DND-41 (cell line): ENCODE measurements around the gene SPARC.
"Not testable (repeated sequence)": the region's sequence is repeated elsewhere in the genome, so short reads cannot be mapped to it uniquely, and the experiment has no call there.

Source experiments
- ATAC-seq: fragments of 200-7000 bp; cut with Tn5 transposase; 3 replicates; pipeline ENCODE4 v1.9.1; 2021; ENCODE audit warnings: low read depth; ENCODE audit not compliant: insufficient read depth
- DNase-seq: peaks from one replicate; pipeline ENCODE4 v3.0.0-alpha.2; 2020
- H2AFZ ChIP-seq: 2 replicates; pipeline ENCODE4 v1.6.0; 2012; ENCODE audit warnings: low read depth, low read length
- H3K27ac ChIP-seq: 2 replicates; pipeline ENCODE4 v1.5.1; 2012; ENCODE audit warnings: low read length, inconsistent platforms
- H3K27me3 ChIP-seq: fragments of 200-600 bp; sonication (generic); 2 replicates; pipeline ENCODE4 v1.6.0; 2012; ENCODE audit warnings: low read length, mild to moderate bottlenecking, inconsistent platforms; ENCODE audit not compliant: insufficient read depth, poor library complexity
- H3K36me3 ChIP-seq: 2 replicates; pipeline ENCODE4 v1.5.1; 2012; ENCODE audit warnings: low read length, inconsistent platforms; ENCODE audit not compliant: insufficient read depth
- H3K4me1 ChIP-seq: 2 replicates; pipeline ENCODE4 v1.5.1; 2012; ENCODE audit warnings: mild to moderate bottlenecking, low read length; ENCODE audit not compliant: insufficient read depth
- H3K4me2 ChIP-seq: 2 replicates; pipeline ENCODE4 v1.6.0; 2012; ENCODE audit warnings: mild to moderate bottlenecking, moderate library complexity, low read length, inconsistent platforms; ENCODE audit not compliant: insufficient read depth
- H3K4me3 ChIP-seq, 2 experiments: fragments of 200-600 bp in 1 of 2; shearing (Covaris generic) in 1 of 2; 2 replicates each; pipeline ENCODE4 v1.5.1; 2012 to 2016; ENCODE audit warnings: inconsistent platforms in 2 of 2, low read length in 2 of 2, mild to moderate bottlenecking in 2 of 2, low read depth in 1 of 2, moderate library complexity in 1 of 2
- H3K79me2 ChIP-seq: 2 replicates; pipeline ENCODE4 v1.6.0; 2012; ENCODE audit warnings: low read length, inconsistent platforms; ENCODE audit not compliant: insufficient read depth
- H3K9ac ChIP-seq: 2 replicates; pipeline ENCODE4 v1.6.0; 2012; ENCODE audit warnings: low read depth, mild to moderate bottlenecking, inconsistent platforms, low read length, moderate library complexity
- H3K9me3 ChIP-seq: 2 replicates; pipeline ENCODE4 v1.5.1; 2012; ENCODE audit warnings: low read length, moderate library complexity, mild to moderate bottlenecking, inconsistent platforms; ENCODE audit not compliant: insufficient read depth, severe bottlenecking
- H4K20me1 ChIP-seq: 2 replicates; pipeline ENCODE4 v1.6.0; 2012; ENCODE audit warnings: low read length; ENCODE audit not compliant: insufficient read depth
- EZH2 ChIP-seq: IDR thresholded peaks from 3 replicates; pipeline ENCODE4 v1.6.1; 2012; ENCODE audit warnings: borderline replicate concordance, low read depth, mild to moderate bottlenecking, moderate library complexity, low read length, inconsistent platforms; ENCODE audit not compliant: severe bottlenecking
- TF ChIP-seq, protein P1 (sequence below): IDR thresholded peaks from 2 replicates; pipeline ENCODE4 v1.5.1; 2012; ENCODE audit warnings: borderline replicate concordance, low read length, moderate library complexity, mild to moderate bottlenecking; ENCODE audit not compliant: poor library complexity, severe bottlenecking; ENCODE audit errors: extremely low read depth

SPARC gene

GRCh38 chr5:151680944-151681427 lies 5.7 kb downstream of the SPARC start:
- no peak overlapping the region for H3K4me2 ChIP-seq
- H3K27me3 ChIP-seq: peaks cover 15% of the 10 kb centered on the region
- no peaks in the 10 kb centered on the region for H4K20me1 ChIP-seq
- H3K36me3 ChIP-seq: no peaks in the 10 kb centered on the region
- no peak overlapping the region for H3K27ac ChIP-seq
- no peak for TF ChIP-seq EZH2
- TF ChIP-seq, protein P1, sequence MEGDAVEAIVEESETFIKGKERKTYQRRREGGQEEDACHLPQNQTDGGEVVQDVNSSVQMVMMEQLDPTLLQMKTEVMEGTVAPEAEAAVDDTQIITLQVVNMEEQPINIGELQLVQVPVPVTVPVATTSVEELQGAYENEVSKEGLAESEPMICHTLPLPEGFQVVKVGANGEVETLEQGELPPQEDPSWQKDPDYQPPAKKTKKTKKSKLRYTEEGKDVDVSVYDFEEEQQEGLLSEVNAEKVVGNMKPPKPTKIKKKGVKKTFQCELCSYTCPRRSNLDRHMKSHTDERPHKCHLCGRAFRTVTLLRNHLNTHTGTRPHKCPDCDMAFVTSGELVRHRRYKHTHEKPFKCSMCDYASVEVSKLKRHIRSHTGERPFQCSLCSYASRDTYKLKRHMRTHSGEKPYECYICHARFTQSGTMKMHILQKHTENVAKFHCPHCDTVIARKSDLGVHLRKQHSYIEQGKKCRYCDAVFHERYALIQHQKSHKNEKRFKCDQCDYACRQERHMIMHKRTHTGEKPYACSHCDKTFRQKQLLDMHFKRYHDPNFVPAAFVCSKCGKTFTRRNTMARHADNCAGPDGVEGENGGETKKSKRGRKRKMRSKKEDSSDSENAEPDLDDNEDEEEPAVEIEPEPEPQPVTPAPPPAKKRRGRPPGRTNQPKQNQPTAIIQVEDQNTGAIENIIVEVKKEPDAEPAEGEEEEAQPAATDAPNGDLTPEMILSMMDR: no peak
- no peak overlapping the region for H3K9ac ChIP-seq
- H3K79me2 ChIP-seq: no peaks in the 10 kb centered on the region
- DNase-seq (no peak), ATAC-seq (no peak)
- H3K4me1 ChIP-seq: peaks cover 2% of the 10 kb centered on the region; the same call in 1 of the 2 replicates
- H3K9me3 ChIP-seq: no peaks in the 10 kb centered on the region
- H2AFZ ChIP-seq: no peak overlapping the region
- no peak overlapping the region for H3K4me3 ChIP-seq

GRCh38 chr5:151680156-151680505 lies 6.6 kb downstream of the SPARC start:
- H2AFZ ChIP-seq, H3K4me1 ChIP-seq, H3K79me2 ChIP-seq, H3K36me3 ChIP-seq, H3K27ac ChIP-seq, H3K4me2 ChIP-seq, ATAC-seq, H4K20me1 ChIP-seq, H3K9ac ChIP-seq, DNase-seq, H3K9me3 ChIP-seq, H3K4me3 ChIP-seq: not testable (repeated sequence)
- H3K27me3 ChIP-seq: peaks cover 13% of the 10 kb centered on the region

DNA sequence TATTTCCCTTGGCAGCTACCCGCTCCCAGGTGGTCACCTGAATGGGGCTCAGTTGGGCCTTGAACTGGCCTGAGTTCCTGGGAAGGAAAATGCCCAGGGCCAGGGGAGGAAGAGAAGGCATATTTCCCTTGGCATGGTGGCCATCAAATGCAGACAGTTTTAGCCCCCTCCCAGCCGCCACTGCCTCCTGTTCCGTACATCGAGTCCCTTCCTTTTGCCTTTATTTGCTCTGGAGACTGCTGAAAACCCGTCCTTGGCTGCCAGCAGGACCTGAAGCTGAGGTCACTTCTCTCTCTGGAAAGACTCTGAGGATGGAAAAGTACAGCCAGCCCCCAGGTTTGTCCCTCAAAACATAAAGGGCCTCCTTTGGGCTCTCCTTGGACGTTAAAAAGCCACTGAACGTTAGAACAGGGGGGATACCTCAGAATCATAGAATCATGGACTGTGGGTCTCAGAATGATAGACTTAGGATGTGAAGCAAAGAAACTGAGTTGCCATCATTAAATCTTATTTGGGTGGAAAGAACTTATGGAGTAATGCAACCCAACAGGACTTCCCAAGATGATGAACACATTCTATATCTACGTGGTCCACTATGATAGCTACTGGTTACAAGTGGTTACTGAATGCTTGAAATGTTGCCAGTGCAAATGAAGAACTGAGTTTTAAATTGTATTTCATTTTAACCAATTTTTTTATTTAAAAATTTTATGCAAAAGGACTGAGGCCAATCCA lies 7.1 kb downstream of the SPARC start:
- Histone ChIP-seq H3K4me2 (no peak overlapping the region), H3K4me1 (no peaks in the 10 kb centered on the region), H3K4me3 (no peak overlapping the region), H3K36me3 (no peaks in the 10 kb centered on the region), H3K9ac (no peak overlapping the region), H3K9me3 (no peaks in the 10 kb centered on the region), H3K27me3 (peaks cover 13% of the 10 kb centered on the region), H3K79me2 (no peaks in the 10 kb centered on the region), H4K20me1 (no peaks in the 10 kb centered on the region), H2AFZ (no peak overlapping the region), H3K27ac (no peak overlapping the region)
- ATAC-seq (no peak), DNase-seq (no peak)
- no peak for TF ChIP-seq EZH2
- TF ChIP-seq, protein P1: no peak

DNA sequence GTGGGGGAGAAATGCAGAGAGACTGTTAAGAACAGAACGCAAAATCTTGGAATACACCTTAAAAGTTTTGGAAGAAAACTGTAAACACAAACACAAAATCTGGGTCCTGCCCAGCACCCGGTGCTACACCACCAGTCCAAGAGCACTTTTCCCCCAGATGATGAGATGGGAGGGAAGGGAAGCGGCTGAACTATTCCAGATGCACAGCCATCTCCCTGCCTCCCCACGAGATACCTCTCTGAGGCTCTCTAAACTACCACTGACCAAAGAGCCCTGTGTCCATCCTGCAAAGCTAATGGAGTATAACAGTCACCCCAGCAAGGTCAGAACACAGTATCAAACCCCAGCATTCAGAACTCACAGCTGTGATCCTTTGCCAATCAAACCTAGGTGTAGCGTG lies 8.0 kb downstream of the SPARC start:
- no peak for TF ChIP-seq EZH2
- TF ChIP-seq, protein P1: no peak
- Histone ChIP-seq H3K79me2 (no peaks in the 10 kb centered on the region), H3K27ac (no peak overlapping the region), H2AFZ (no peak overlapping the region), H3K9ac (no peak overlapping the region), H4K20me1 (no peaks in the 10 kb centered on the region), H3K36me3 (no peaks in the 10 kb centered on the region), H3K4me2 (no peak overlapping the region), H3K27me3 (peaks cover 13% of the 10 kb centered on the region), H3K9me3 (no peaks in the 10 kb centered on the region), H3K4me1 (no peaks in the 10 kb centered on the region), H3K4me3 (no peak overlapping the region)
- DNase-seq: no peak
- ATAC-seq: no peak
